Lung (tissue), 12 donors: ENCODE data around the gene CBL. TPM values are rescaled to one million over a fixed set of nuclear protein-coding genes. Genes with fewer than 3 reads are reported as not detected.

Experiments used
- ATAC-seq: fragments of 200-7000 bp; cut with Tn5 transposase; one replicate; pipeline ENCODE4 v1.9.1; 2020; ENCODE audit warnings: moderate number of reproducible peaks; ENCODE audit not compliant: insufficient read depth, low FRiP score
- DNase-seq, 3 donors: peaks; one replicate each; pipeline ENCODE4 v3.0.0-alpha.2; 2013 to 2017
- H3K27ac ChIP-seq, 2 donors: one replicate each; pipeline ENCODE4 v1.5.1; 2013; ENCODE audit warnings: mild to moderate bottlenecking in 2 of 2, moderate library complexity in 2 of 2, control low read depth in 1 of 2, inconsistent platforms in 1 of 2, low read depth in 1 of 2, low read length in 1 of 2
- H3K27me3 ChIP-seq, 3 donors: one replicate each; pipeline ENCODE4 v1.5.1; 2013; ENCODE audit warnings: low read length in 2 of 3; ENCODE audit not compliant: control insufficient read depth in 3 of 3, insufficient read depth in 3 of 3
- H3K36me3 ChIP-seq, 4 donors: one replicate each; pipeline ENCODE4 v1.5.1; 2013; ENCODE audit warnings: low read length in 4 of 4, mild to moderate bottlenecking in 1 of 4, moderate library complexity in 1 of 4; ENCODE audit not compliant: control insufficient read depth in 4 of 4, insufficient read depth in 4 of 4
- H3K4me1 ChIP-seq, 5 donors: one replicate each; pipeline ENCODE4 v1.5.1; 2013; ENCODE audit warnings: low read length in 5 of 5, mild to moderate bottlenecking in 2 of 5, moderate library complexity in 1 of 5; ENCODE audit not compliant: control insufficient read depth in 5 of 5, insufficient read depth in 5 of 5
- H3K4me3 ChIP-seq: one replicate; pipeline ENCODE4 v1.5.1; 2013; ENCODE audit warnings: mild to moderate bottlenecking, control low read depth, moderate library complexity
- H3K9ac ChIP-seq, 2 donors: one replicate each; pipeline ENCODE4 v1.5.1; 2013; ENCODE audit warnings: low read length in 2 of 2, control low read depth in 1 of 2; ENCODE audit not compliant: insufficient read depth in 1 of 2
- H3K9me3 ChIP-seq, 4 donors: one replicate each; pipeline ENCODE4 v1.5.1; 2013; ENCODE audit warnings: low read length in 3 of 4, mild to moderate bottlenecking in 1 of 4, moderate library complexity in 1 of 4; ENCODE audit not compliant: control insufficient read depth in 4 of 4, insufficient read depth in 3 of 4
- CTCF ChIP-seq: IDR thresholded peaks from 2 replicates; pipeline ENCODE4 v1.5.1; 2012; ENCODE audit warnings: mild to moderate bottlenecking; ENCODE audit errors: control extremely low read depth, extremely low read depth
- WGBS, 2 donors: extraction: QIAGEN DNeasy Blood & Tissue Kit; methylation state at CpG; one replicate each; pipeline ENCODE4 v1.1.7; 2013; 5-methylcytosine and 5-hydroxymethylcytosine counted together
- polyA plus RNA-seq, 2 donors: library from polyadenylated mRNA; stranded (reverse); fragments of 200-250 nt; gene quantifications; one replicate each; pipeline ENCODE4 v1.2.1, GENCODE V29; 2013
- total RNA-seq, 2 donors: library from RNA; depleted of rRNA in 1 of 2; stranded (reverse); fragments of >200 nt in 1 of 2; gene quantifications; one replicate each; pipeline ENCODE4 v1.2.1, GENCODE V29; 2014 to 2021
- donor health status: control.
- donor health status: control.
- donor health status: Bipolar disorder and iron deficiency.
- donor health status: healthy.
- donor health status: DM: yes; HTN: yes; CAD: no.

The CBL gene
- total and polyA plus RNA-seq, 4 donors = 8.7 to 25.1 (median 16.1) TPM

GRCh38 chr11:119254239-119254638, 48.1 kb downstream of the CBL start:
- peaks cover 0 to 3% (median 1%) of the 10 kb centered on the region in 4 donors for H3K36me3 ChIP-seq
- WGBS, 2 donors = 96% methylated on average over 5 of the region's 5 CpGs

GRCh38 chr11:119258180-119258579, 52.0 kb downstream of the CBL start:
- no peak overlapping the region for H3K9ac ChIP-seq
- no peak overlapping the region for H3K4me3 ChIP-seq
- H3K4me1 ChIP-seq = peaks cover 0 to 10% (median 3%) of the 10 kb centered on the region in 5 donors
- no peak for TF ChIP-seq CTCF
- DNase-seq = no peak
- H3K27ac ChIP-seq = no peak overlapping the region
- H3K36me3 ChIP-seq = peaks cover 0 to 3% (median 1%) of the 10 kb centered on the region in 4 donors
- H3K27me3 ChIP-seq = no peaks in the 10 kb centered on the region
- ATAC-seq = no peak
- 62 to 69% methylated on average over 5 of the region's 5 CpGs for WGBS, 2 donors
- no peaks in the 10 kb centered on the region for H3K9me3 ChIP-seq

More at GRCh38 chr11:119254239-119254638, 48.1 kb downstream of the CBL start:
- H3K9ac ChIP-seq = no peak overlapping the region
- peaks cover 0 to 2% (median 0%) of the 10 kb centered on the region in 5 donors for H3K4me1 ChIP-seq
- ATAC-seq (no peak), DNase-seq (no peak)
- no peak overlapping the region for H3K4me3 ChIP-seq
- TF ChIP-seq CTCF = no peak
- H3K27me3 ChIP-seq = no peaks in the 10 kb centered on the region
- H3K27ac ChIP-seq = no peak overlapping the region
- H3K9me3 ChIP-seq = no peaks in the 10 kb centered on the region

- Histone ChIP-seq H3K27ac (no peak overlapping the region), H3K9me3 (no peaks in the 10 kb centered on the region), H3K4me3 (no peak overlapping the region), H3K27me3 (no peaks in the 10 kb centered on the region), H3K36me3 (peaks cover 0 to 3% (median 1%) of the 10 kb centered on the region in 4 donors), H3K9ac (no peak overlapping the region), H3K4me1 (peaks cover 0 to 12% (median 3%) of the 10 kb centered on the region in 5 donors)
- ATAC-seq (no peak), DNase-seq (no peak)
- WGBS, 2 donors = 37 to 62% methylated on average over 3 of the region's 3 CpGs
- TF ChIP-seq CTCF = no peak
These were observed 52.8 kb downstream of the CBL start for GRCh38 chr11:119258983-119259382.
